ENCODE data around the gene GREB1L.
"Not testable (repeated sequence)": the region's sequence is repeated elsewhere in the genome, so short reads cannot be mapped to it uniquely, and the experiment has no call there.

The GREB1L gene

GRCh38 chr18:21203542-21204241 is 38.3 kb upstream of the GREB1L start:
- H3K27me3 Mint-ChIP-seq (ENCODE audit: low read depth): no peaks in the 10 kb centered on the region
- H3K4me1 Mint-ChIP-seq: peaks cover 6% of the 10 kb centered on the region
- no peaks in the 10 kb centered on the region for H3K9me3 Mint-ChIP-seq
- no peak overlapping the region for H3K4me3 Mint-ChIP-seq
- no peaks in the 10 kb centered on the region for H3K36me3 Mint-ChIP-seq (ENCODE audit: low read depth)
- no peak for TF ChIP-seq CTCF (IDR thresholded peaks at IDR 0.05; ENCODE audit: unreplicated experiment in 3 of 3)
- no peak overlapping the region for H3K27ac Mint-ChIP-seq

GRCh38 chr18:21205695-21206094 is 36.3 kb upstream of the GREB1L start:
- Mint-ChIP-seq H3K36me3 (ENCODE audit: low read depth) (no peaks in the 10 kb centered on the region), H3K4me1 (peaks cover 6% of the 10 kb centered on the region), H3K9me3 (no peaks in the 10 kb centered on the region), H3K27ac (no peak overlapping the region), H3K4me3 (no peak overlapping the region), H3K27me3 (ENCODE audit: low read depth) (no peaks in the 10 kb centered on the region)
- no peak for TF ChIP-seq CTCF (IDR thresholded peaks at IDR 0.05; ENCODE audit: unreplicated experiment in 3 of 3)

GRCh38 chr18:21210278-21210677 is 31.8 kb upstream of the GREB1L start:
- Mint-ChIP-seq H3K9me3 (peaks cover 2% of the 10 kb centered on the region), H3K27me3 (ENCODE audit: low read depth) (no peaks in the 10 kb centered on the region), H3K27ac (no peak overlapping the region)

GRCh38 chr18:21210784-21211183 is 31.2 kb upstream of the GREB1L start:
- H3K9me3 Mint-ChIP-seq: peaks cover 2% of the 10 kb centered on the region
- H3K4me1 Mint-ChIP-seq: peaks cover 1% of the 10 kb centered on the region
- no peak for TF ChIP-seq CTCF (IDR thresholded peaks at IDR 0.05; ENCODE audit: unreplicated experiment in 3 of 3)
- H3K27ac Mint-ChIP-seq: no peak overlapping the region
- H3K4me3 Mint-ChIP-seq: no peak overlapping the region
- no peaks in the 10 kb centered on the region for H3K36me3 Mint-ChIP-seq (ENCODE audit: low read depth)
- H3K27me3 Mint-ChIP-seq (ENCODE audit: low read depth): no peaks in the 10 kb centered on the region

More at GRCh38 chr18:21210278-21210677, 31.8 kb upstream of the GREB1L start:
- Mint-ChIP-seq H3K36me3 (ENCODE audit: low read depth) (no peaks in the 10 kb centered on the region), H3K4me1 (peaks cover 6% of the 10 kb centered on the region), H3K4me3 (no peak overlapping the region)
- no peak for TF ChIP-seq CTCF (IDR thresholded peaks at IDR 0.05; ENCODE audit: unreplicated experiment in 3 of 3)

- not testable (repeated sequence) for H3K27me3 Mint-ChIP-seq (ENCODE audit: low read depth); H3K4me1 Mint-ChIP-seq; H3K4me3 Mint-ChIP-seq; H3K27ac Mint-ChIP-seq; H3K9me3 Mint-ChIP-seq; H3K36me3 Mint-ChIP-seq (ENCODE audit: low read depth)
Measured at GRCh38 chr18:21214409-21214808, 27.6 kb upstream of the GREB1L start.

GRCh38 chr18:21215490-21215889 is 26.5 kb upstream of the GREB1L start:
- no peaks in the 10 kb centered on the region for H3K27me3 Mint-ChIP-seq (ENCODE audit: low read depth)
- no peak overlapping the region for H3K4me3 Mint-ChIP-seq
- no peak for TF ChIP-seq CTCF (IDR thresholded peaks at IDR 0.05; ENCODE audit: unreplicated experiment in 3 of 3)
- H3K9me3 Mint-ChIP-seq: peaks cover 2% of the 10 kb centered on the region
- H3K36me3 Mint-ChIP-seq (ENCODE audit: low read depth): no peaks in the 10 kb centered on the region
- no peaks in the 10 kb centered on the region for H3K4me1 Mint-ChIP-seq
- peak overlapping the region in 1 of 3 experiments; percentile 57 for H3K27ac Mint-ChIP-seq
